AG20443 (cell line): ENCODE results near the gene LPCAT1.
"Not testable (repeated sequence)": the region's sequence is repeated elsewhere in the genome, so short reads cannot be mapped to it uniquely, and the experiment has no call there.

ENCODE experiments used
- DNase-seq: peaks from one replicate; pipeline ENCODE4 v3.0.0; 2012; ENCODE audit warnings: low spot score, mixed read lengths

LPCAT1 gene

GRCh38 chr5:1521671-1522600, 1.8 kb downstream of the LPCAT1 start:
- peak; percentile 80 for DNase-seq

GRCh38 chr5:1520791-1521453, 2.8 kb downstream of the LPCAT1 start:
- DNase-seq: no peak

- DNase-seq: no peak
These were observed 4.0 kb downstream of the LPCAT1 start for GRCh38 chr5:1519631-1520210.

GRCh38 chr5:1517838-1518237, 5.9 kb downstream of the LPCAT1 start:
- DNase-seq: no peak

GRCh38 chr5:1516615-1517601, 6.9 kb downstream of the LPCAT1 start:
- DNase-seq: peak; percentile 67

GRCh38 chr5:1515921-1516571, 7.7 kb downstream of the LPCAT1 start:
- DNase-seq: no peak

GRCh38 chr5:1515311-1515920, 8.3 kb downstream of the LPCAT1 start:
- no peak for DNase-seq

GRCh38 chr5:1514819-1515310, 8.9 kb downstream of the LPCAT1 start:
- not testable (repeated sequence) for DNase-seq

GRCh38 chr5:1514027-1514818, 9.5 kb downstream of the LPCAT1 start:
- no peak for DNase-seq

GRCh38 chr5:1513326-1514026, 10.3 kb downstream of the LPCAT1 start:
- no peak for DNase-seq

GRCh38 chr5:1512541-1513291, 11.0 kb downstream of the LPCAT1 start:
- DNase-seq: no peak

GRCh38 chr5:1511651-1512540, 11.9 kb downstream of the LPCAT1 start:
- peak; percentile 91 for DNase-seq

GRCh38 chr5:1511048-1511447, 12.7 kb downstream of the LPCAT1 start:
- DNase-seq: no peak

- DNase-seq: no peak
These were observed 13.1 kb downstream of the LPCAT1 start for GRCh38 chr5:1510631-1511030.

GRCh38 chr5:1510151-1510561, 13.6 kb downstream of the LPCAT1 start:
- no peak for DNase-seq

GRCh38 chr5:1509346-1510085, 14.2 kb downstream of the LPCAT1 start:
- DNase-seq: no peak
